HepG2 (cell line): Measurements from ENCODE around the gene FAHD1. TPM values are rescaled to one million over a fixed set of nuclear protein-coding genes. Genes with fewer than 3 reads are reported as not detected.

Experiments used
- ARID4A ChIP-seq: sonication (generic); formaldehyde crosslinking; IDR thresholded peaks from 2 replicates; pipeline ENCODE4 v1.5.0; 2020; ENCODE audit warnings: mild to moderate bottlenecking, missing genetic modification reagents, borderline replicate concordance
- BRF2 ChIP-seq: sonication (generic); formaldehyde crosslinking; IDR thresholded peaks from 2 replicates; pipeline ENCODE4 v1.8.1; 2022; ENCODE audit warnings: mild to moderate bottlenecking, missing genetic modification reagents
- CERS6 ChIP-seq: sonication (generic); formaldehyde crosslinking; IDR thresholded peaks from 2 replicates; pipeline ENCODE4 v1.5.0; 2020; ENCODE audit warnings: missing genetic modification reagents
- HOXA9 ChIP-seq: sonication (generic); formaldehyde crosslinking; IDR thresholded peaks from 2 replicates; pipeline ENCODE4 v1.8.1; 2022; ENCODE audit warnings: missing genetic modification reagents, mild to moderate bottlenecking, moderate library complexity, borderline replicate concordance
- MBNL3 ChIP-seq: fragments of 250-450 bp; sonication (Bioruptor Pico); conservative IDR thresholded peaks from 2 replicates; pipeline ENCODE4 v1.8.0; 2022; ENCODE audit warnings: mild to moderate bottlenecking, inconsistent platforms
- MED13 ChIP-seq: sonication (generic); formaldehyde crosslinking; IDR thresholded peaks from 2 replicates; pipeline ENCODE4 v1.5.0; 2020; ENCODE audit warnings: missing genetic modification reagents
- MEIS2 ChIP-seq: sonication (generic); formaldehyde crosslinking; IDR thresholded peaks from 2 replicates; pipeline ENCODE4 v1.9.0; 2021; ENCODE audit warnings: mild to moderate bottlenecking, missing genetic modification reagents
- NR2F6 ChIP-seq, 2 experiments: IDR thresholded peaks; 2 replicates each; pipeline ENCODE4 v1.6.1; 2016; ENCODE audit warnings: antibody characterized with exemption in 1 of 2, mild to moderate bottlenecking in 1 of 2
- PRPF4 ChIP-seq: fragments of 200-400 bp; formaldehyde crosslinking; IDR thresholded peaks from 2 replicates; pipeline ENCODE4 v1.6.1; 2016; ENCODE audit warnings: low read length, low read depth; ENCODE audit not compliant: poor library complexity, severe bottlenecking
- ZFP90 ChIP-seq: sonication (generic); formaldehyde crosslinking; IDR thresholded peaks from 2 replicates; pipeline ENCODE4 v1.8.0; 2022; ENCODE audit warnings: missing genetic modification reagents, mild to moderate bottlenecking, inconsistent platforms, borderline replicate concordance
- ZMAT3 ChIP-seq: sonication (generic); formaldehyde crosslinking; conservative IDR thresholded peaks from 2 replicates; pipeline ENCODE4 v1.7.0; 2021; ENCODE audit warnings: missing genetic modification reagents
- ZNF142 ChIP-seq: sonication (generic); formaldehyde crosslinking; IDR thresholded peaks from 2 replicates; pipeline ENCODE4 v1.4.0; 2020; ENCODE audit warnings: missing genetic modification reagents
- ZNF235 ChIP-seq: sonication (generic); formaldehyde crosslinking; IDR thresholded peaks from 2 replicates; pipeline ENCODE4 v1.8.1; 2023; ENCODE audit warnings: mild to moderate bottlenecking, missing genetic modification reagents, borderline replicate concordance
- ZNF354B ChIP-seq: sonication (generic); formaldehyde crosslinking; IDR thresholded peaks from 2 replicates; pipeline ENCODE4 v1.8.0; 2022; ENCODE audit warnings: mild to moderate bottlenecking, missing genetic modification reagents
- ZNF484 ChIP-seq: sonication (generic); formaldehyde crosslinking; IDR thresholded peaks from 2 replicates; pipeline ENCODE4 v1.5.1; 2020; ENCODE audit warnings: mild to moderate bottlenecking, low read depth, missing genetic modification reagents, borderline replicate concordance
- ZNF644 ChIP-seq: IDR thresholded peaks from 2 replicates; pipeline ENCODE4 v1.6.1; 2016; ENCODE audit warnings: low read depth
- polyA plus RNA-seq, 8 experiments: library from polyadenylated mRNA; depleted of rRNA in 3 of 8; stranded (reverse) in 7 of 8; unstranded in 1 of 8; fragments of >200 nt; fragmentation: Illumina TruSeq in 4 of 8; extraction: Trizol in 4 of 8; gene quantifications; 2 replicates each; pipeline versions ENCODE4 v1.2.1 to v1.2.3, GENCODE V29; 2011 to 2016; ENCODE audit warnings: low read depth in 4 of 8, missing spikeins in 1 of 8, mixed read lengths in 1 of 8; ENCODE audit not compliant: insufficient read depth in 1 of 8
- total RNA-seq, 5 experiments: library from RNA; depleted of rRNA; stranded (reverse); fragments of >200 nt; fragmentation: Illumina TruSeq; extraction: Trizol; gene quantifications; 2 replicates each; pipeline ENCODE4 v1.2.3, GENCODE V29; 2016; ENCODE audit warnings: low read depth in 1 of 5

The FAHD1 gene
- total and polyA plus RNA-seq, 2 of the 13 experiments (the other 11 are each of a cell fraction or from before 2014, with no cell fraction given) = 39.0 to 45.3 TPM

GRCh38 chr16:1828645-1829410 lies 1.8 kb downstream of the FAHD1 start (continued):
- TF ChIP-seq ARID4A (CRISPR knock-in tag) (peak; percentile 72; the same call in 1 of the 2 replicates), ZNF644 (CRISPR knock-in tag) (peak; percentile 8; the same call in 1 of the 2 replicates), ZNF484 (CRISPR knock-in tag) (no peak), MED13 (CRISPR knock-in tag) (no peak), ZNF235 (CRISPR knock-in tag) (no peak), ZNF142 (CRISPR knock-in tag) (no peak), CERS6 (CRISPR knock-in tag) (no peak), HOXA9 (no peak), ZMAT3 (peak; percentile 65; the same call in 1 of the 2 replicates), NR2F6 (IDR thresholded peaks at IDR 0.05) (peak; percentile 97), NR2F6 (CRISPR knock-in tag; IDR thresholded peaks at IDR 0.05) (peak; percentile 98), MBNL3 (CRISPR knock-in tag) (no peak), ZFP90 (peak; percentile 43; the same call in 1 of the 2 replicates), BRF2 (CRISPR knock-in tag) (peak; percentile 61; the same call in 1 of the 2 replicates), ZNF354B (CRISPR knock-in tag) (peak; percentile 74; the same call in 1 of the 2 replicates), PRPF4 (no peak), MEIS2 (CRISPR knock-in tag) (no peak; the same call in 1 of the 2 replicates)
